ENCODE measurements around the gene MRPL36.

DNA sequence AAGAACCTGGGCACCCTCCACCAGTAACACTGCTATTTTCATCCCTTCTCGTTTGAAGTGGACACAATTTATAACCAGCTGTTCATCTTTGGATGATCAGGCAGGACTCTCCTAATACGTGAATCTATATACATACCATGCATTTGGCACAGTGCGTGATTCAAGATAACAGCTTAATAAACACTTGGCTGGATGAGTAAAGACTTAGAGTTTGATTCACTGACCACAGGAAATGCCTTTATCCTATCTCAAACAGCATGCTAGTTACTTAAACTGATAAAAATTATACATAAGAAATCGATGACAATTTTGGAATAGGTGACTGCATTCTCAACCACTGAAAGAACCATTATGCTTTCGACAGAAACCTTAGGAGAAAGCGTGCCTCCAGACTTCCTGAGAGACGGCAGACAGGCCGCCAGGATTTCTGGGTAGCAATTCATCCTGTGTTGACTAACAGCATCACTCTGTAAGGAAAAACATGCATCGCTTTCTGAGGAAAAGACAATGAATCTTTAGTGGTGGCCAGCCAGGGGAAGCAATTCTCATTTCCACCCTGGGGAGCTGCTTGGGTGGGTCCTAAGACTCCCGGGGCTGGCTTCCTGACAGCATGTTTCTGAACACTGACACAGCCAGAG is 9.7 kb downstream of the MRPL36 start:
- TF ChIP-seq EZH2 (optimal IDR thresholded peaks at IDR 0.05; ENCODE audit: low read depth, low read length) (no peak), CTCF (IDR thresholded peaks at IDR 0.05; ENCODE audit: low read length) (no peak), EZH2phosphoT487 (IDR thresholded peaks at IDR 0.05; ENCODE audit: low read length) (no peak)
